DMS114 treated with DMSO at 0.1 percent for 48 hours (cell line): Measurements from ENCODE around the gene CHAC1.
"Not testable (repeated sequence)": the region's sequence is repeated elsewhere in the genome, so short reads cannot be mapped to it uniquely, and the experiment has no call there.

Experiments
- DNase-seq: peaks from one replicate; lab custom pipeline; 2025; ENCODE audit not compliant: unreplicated experiment; lab: John Stamatoyannopoulos, UW

The CHAC1 gene

DNA sequence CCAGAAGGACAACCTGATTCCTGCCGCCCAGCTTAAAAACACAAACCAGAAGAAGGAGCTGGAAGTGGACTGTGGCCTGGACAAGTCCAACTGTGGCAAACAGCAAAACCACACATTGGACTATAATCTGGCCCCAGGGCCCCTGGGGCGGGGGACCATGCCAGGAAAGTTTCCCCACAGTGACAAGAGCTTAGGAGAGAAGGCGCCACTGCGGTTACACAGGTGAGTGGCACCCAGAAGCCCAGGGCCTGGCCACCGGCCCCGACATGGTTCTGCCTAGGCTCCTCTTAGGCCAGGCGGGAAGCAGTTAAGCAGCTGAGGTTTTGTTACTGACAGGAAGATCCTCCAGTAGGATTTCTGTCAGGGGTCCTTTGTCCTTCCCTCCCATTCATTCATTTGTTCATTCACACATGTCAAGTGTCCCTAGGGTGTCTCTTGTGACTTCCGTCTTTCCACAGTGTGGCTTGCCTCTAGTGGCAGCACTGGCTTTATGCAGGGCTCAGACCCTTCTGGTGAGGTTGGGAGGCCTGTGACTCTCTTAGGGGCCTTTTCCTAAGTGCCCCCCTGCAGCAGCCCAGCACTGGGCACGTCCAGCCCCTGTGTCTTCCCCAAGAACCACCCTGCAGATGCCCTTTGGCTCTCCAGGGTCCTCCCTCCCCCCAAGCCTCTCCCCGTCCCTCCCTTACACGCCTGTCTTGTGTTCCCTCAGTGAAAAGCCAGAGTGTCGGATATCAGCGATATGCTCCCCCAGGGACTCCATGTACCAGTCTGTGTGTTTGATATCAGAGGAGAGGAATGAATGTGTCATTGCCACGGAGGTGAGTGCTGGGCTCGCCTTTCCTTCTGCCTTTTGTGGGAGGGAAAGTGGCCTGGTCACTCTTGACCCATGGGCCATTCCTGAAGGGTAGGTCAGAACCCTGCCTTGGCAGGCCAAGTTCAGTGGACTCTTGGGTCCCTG, 16.3 kb upstream of the CHAC1 start:
- DNase-seq, result no peak

DNA sequence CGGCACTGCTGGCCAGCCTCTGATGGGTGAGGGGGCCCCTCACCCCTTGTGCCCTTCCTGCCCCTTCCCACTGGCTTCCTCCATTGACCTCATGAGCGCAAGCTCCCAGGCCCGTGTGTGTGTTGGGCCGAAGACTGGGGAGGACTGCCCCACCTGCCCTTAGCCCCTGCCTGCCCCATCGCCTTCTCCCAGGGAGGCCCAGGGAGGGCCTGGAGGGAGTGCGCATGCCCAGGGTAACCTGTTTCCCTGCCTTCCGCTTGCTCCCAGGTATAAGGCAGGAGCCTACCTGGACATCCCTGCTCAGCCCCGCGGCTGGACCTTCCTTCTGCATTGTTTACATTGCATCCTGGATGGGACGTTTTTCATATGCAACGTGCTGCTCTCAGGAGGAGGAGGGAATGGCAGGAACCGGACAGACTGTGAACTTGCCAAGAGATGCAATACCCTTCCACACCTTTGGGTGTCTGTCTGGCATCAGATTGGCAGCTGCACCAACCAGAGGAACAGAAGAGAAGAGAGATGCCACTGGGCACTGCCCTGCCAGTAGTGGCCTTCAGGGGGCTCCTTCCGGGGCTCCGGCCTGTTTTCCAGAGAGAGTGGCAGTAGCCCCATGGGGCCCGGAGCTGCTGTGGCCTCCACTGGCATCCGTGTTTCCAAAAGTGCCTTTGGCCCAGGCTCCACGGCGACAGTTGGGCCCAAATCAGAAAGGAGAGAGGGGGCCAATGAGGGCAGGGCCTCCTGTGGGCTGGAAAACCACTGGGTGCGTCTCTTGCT, 15.3 kb upstream of the CHAC1 start:
- peak; percentile 27 for DNase-seq

- DNase-seq, result no peak
These were observed 14.8 kb upstream of the CHAC1 start for GRCh38 chr15:40938536-40938870.

GRCh38 chr15:40940296-40940801, 12.9 kb upstream of the CHAC1 start:
- DNase-seq, result no peak

GRCh38 chr15:40941068-40941527, 12.2 kb upstream of the CHAC1 start:
- no peak for DNase-seq

- peak; percentile 36 for DNase-seq
These were observed 11.5 kb upstream of the CHAC1 start for GRCh38 chr15:40941528-40942336.

- no peak for DNase-seq
These were observed 10.9 kb upstream of the CHAC1 start for GRCh38 chr15:40942337-40942854.

DNA sequence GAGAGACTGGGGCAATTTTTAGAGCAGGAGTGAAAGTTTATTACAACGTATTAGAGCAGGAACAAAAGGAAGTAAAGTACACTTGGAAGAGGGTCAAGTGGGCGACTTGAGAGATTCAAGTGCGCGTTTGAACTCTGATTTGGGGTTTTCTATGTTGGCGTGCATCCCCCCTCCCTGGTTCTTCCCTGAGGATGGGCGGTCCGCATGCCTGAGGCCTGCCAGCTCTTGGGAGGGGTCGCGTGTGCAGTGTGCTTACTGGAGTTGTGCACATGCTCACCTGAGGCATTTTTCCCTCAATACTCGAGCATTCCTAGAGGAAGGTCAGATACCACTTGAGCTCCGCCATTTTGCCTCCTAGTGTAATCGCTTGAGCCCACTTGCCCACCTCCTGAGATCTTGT, 10.4 kb upstream of the CHAC1 start:
- DNase-seq, result no peak

GRCh38 chr15:40943764-40944365, 9.4 kb upstream of the CHAC1 start:
- no peak for DNase-seq

DNA sequence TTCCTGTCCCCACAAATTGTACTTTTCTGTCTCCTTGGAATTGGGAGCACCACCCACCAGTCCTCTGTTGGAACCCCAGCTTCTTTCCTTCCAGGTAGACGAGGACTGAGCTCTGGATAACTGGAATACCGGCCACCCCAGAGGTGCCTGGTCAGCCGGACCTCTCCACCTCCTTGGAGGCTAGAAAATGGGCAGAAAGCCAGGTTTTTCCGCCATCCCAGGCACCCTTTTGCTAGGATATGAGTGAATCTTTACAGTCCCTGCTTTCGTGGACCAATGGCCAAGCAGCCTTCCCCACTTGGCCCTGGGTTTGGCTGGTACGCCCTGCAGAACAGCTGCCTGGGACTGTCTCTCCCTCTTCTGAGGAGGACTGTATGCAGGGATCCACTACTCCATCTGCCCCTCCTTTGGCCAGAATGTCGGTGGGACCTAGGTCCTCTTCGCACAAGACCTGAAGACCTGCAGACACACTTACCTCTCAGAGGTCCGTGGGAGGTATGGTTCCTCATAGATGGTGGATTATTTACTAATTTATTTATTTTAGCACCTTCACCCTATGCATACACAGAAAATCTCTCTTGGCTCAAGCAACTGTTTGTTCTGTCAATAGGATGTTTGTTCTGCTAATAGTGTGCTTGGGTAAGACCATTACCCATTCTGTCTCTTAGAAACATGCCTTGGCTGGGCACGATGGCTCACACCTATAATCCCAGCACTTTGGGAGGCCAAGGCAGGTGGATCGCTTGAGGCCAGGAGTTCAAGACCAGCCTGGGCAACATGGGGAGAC, 8.6 kb upstream of the CHAC1 start:
- no peak for DNase-seq

- no peak for DNase-seq
These were observed 4.4 kb upstream of the CHAC1 start for GRCh38 chr15:40948706-40949473.

DNA sequence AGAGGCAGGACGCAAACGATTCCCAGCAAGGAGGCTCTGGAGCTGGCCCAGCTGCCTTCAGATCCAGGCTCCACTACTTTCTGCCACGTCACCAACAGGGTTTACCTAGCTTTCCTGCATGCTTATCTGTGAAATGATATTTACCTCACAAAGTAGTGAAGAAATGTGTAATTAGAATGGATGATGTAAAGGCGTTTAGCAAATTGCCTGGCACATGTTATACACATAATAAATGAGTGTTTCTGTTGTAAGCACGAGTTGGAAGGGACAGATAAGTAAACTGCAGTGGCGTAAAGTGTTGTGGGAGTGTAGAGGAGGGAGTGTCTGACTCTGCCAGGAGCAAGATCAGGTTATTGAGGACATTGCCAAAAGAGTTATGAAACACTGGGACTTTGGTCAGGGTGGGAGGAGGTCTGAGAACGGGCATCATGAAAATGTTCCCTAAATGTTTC, 3.5 kb upstream of the CHAC1 start:
- DNase-seq, result no peak

GRCh38 chr15:40951764-40952163, 1.5 kb upstream of the CHAC1 start:
- no peak for DNase-seq

GRCh38 chr15:40952301-40952900, 870 bp upstream of the CHAC1 start:
- no peak for DNase-seq

GRCh38 chr15:40953713-40954074, 423 bp downstream of the CHAC1 start:
- no peak for DNase-seq

DNA sequence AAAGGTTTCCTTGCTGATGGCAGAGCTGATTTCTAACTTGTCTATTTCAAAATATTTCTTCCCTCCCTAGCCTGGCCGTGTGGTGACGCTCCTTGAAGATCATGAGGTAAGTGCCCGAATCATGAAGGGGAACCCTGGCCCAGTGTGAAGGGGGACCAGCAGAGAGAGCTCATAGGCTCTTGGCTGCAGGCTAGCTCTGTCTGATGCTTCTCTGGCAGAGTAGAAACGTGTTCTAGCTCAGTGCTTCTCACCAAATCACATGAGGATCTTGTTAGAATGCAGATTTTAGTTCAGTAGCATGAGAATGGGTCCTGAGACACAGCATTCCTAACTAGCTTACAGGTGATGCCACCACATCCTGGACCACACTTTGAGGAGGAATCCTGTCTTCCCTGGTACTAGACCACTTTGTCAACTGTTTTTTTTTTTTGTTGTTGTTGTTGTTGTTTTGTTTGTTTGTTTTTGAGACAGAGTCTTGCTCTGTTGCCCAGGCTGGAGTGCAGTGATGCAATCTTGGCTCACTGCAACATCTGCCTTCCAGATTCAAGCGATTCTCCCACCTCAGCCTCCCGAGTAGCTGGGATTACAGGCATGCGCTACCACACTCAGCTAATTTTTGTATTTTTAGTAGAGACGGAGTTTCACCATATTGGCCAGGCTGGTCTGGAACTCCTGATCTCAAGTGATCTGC, 1.0 kb downstream of the CHAC1 start:
- DNase-seq, result not testable (repeated sequence)

- no peak for DNase-seq
These were observed 2.1 kb downstream of the CHAC1 start for GRCh38 chr15:40955141-40955903.
